GM10248 (cell line): ENCODE results near the gene NR4A3.

Experiments used
- CTCF ChIA-PET: fragments of 300-600 bp; sonication (Branson Sonifier 250); formaldehyde crosslinking; extraction: SDS; loops from one replicate; lab custom pipeline; 2021; ENCODE audit warnings: antibody characterized with exemption; lab: Yijun Ruan, JAX
- POLR2A ChIA-PET: fragments of 350-650 bp; sonication (Branson Sonifier 250); formaldehyde crosslinking; extraction: SDS; loops from one replicate; lab custom pipeline; 2020; ENCODE audit warnings: antibody characterized with exemption; lab: Yijun Ruan, JAX
- DNase-seq: peaks from one replicate; pipeline ENCODE4 v3.0.0; 2012; ENCODE audit errors: extremely low spot score
- TF ChIP-seq, protein P1 (sequence below): IDR thresholded peaks from 2 replicates; pipeline ENCODE4 v1.5.1; 2012; ENCODE audit warnings: mild to moderate bottlenecking, low read depth; ENCODE audit errors: extremely low read depth, missing control alignments, control extremely low read depth

The NR4A3 gene

DNA sequence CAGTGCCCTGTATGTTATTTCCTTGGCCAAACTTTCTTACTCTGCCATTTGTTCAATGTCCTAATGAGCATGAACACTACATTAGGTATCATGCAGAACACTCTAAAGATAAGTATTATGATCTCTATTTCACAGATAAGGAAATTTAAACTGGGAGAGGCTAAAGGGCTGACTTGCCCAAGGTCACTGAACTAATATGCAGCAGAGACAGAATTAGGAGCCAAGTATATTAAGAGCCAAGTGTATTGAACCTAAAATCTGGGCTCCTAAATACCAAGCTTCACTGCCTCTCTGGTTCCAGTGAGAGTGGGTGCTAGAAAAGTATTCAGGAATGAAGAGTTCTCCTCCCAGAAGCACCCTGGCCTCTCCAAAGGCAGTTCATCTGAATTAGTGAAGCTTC, 13.5 kb downstream of the NR4A3 start:
- no peak for DNase-seq
- ChIA-PET CTCF (interaction anchor here (1.4 kb wide), 1 partner anchor 10 kb away, joined by 12 read pairs; no protein-coding TSS in a partner anchor), POLR2A (no interaction called here)
- TF ChIP-seq, protein P1, sequence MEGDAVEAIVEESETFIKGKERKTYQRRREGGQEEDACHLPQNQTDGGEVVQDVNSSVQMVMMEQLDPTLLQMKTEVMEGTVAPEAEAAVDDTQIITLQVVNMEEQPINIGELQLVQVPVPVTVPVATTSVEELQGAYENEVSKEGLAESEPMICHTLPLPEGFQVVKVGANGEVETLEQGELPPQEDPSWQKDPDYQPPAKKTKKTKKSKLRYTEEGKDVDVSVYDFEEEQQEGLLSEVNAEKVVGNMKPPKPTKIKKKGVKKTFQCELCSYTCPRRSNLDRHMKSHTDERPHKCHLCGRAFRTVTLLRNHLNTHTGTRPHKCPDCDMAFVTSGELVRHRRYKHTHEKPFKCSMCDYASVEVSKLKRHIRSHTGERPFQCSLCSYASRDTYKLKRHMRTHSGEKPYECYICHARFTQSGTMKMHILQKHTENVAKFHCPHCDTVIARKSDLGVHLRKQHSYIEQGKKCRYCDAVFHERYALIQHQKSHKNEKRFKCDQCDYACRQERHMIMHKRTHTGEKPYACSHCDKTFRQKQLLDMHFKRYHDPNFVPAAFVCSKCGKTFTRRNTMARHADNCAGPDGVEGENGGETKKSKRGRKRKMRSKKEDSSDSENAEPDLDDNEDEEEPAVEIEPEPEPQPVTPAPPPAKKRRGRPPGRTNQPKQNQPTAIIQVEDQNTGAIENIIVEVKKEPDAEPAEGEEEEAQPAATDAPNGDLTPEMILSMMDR, result no peak

DNA sequence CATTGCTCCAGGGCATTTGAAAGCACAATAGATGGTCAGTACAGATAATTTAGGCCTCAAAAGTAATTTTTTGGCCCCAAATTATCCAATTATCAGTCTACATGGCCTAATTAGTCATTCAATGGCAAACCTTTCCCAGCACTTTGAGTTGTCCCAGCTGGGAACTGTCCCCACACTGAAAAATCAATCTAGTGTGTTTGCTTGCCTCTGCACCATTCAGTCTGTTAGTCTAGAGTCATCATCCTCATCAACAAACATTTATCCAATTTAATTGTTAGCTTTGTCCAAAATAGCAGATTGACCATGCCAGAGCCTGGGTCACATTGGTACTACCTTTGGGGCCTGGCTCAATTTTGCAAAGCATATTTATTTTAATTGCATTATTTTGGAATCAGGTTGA, 13.9 kb downstream of the NR4A3 start:
- ChIA-PET POLR2A (no interaction called here), CTCF (interaction anchor here (1.4 to 1.5 kb wide), 2 partner anchors 10 to 16 kb away, joined by 3 to 12 read pairs; no protein-coding TSS in a partner anchor)
- DNase-seq, result no peak
- TF ChIP-seq, protein P1, result no peak

DNA sequence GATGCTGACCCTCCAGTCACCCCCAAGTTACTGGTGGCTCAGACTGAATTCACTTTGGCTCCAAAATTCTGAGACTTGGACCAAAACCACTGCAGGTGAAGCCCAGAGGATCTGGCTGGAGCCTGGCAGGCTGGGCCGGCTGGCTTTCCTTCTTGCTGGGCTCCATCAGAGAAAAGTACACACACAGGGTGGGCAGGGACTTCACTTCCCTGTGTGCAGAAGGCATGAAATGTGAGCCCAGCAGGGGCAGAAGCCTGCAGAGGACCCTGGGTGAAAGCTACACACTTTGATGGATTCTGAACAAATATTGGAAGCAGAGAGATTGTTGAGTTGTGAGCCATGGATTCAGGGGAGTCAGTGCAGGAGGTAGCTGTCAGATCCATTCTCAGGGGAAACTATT, 18.4 kb downstream of the NR4A3 start:
- CTCF ChIA-PET, result interaction anchor here (1.1 to 1.8 kb wide), 3 partner anchors 10 to 15 kb away, joined by 3 to 6 read pairs (median 4); no protein-coding TSS in a partner anchor
- POLR2A ChIA-PET, result no interaction called here
- TF ChIP-seq, protein P1, result no peak
- no peak for DNase-seq

DNA sequence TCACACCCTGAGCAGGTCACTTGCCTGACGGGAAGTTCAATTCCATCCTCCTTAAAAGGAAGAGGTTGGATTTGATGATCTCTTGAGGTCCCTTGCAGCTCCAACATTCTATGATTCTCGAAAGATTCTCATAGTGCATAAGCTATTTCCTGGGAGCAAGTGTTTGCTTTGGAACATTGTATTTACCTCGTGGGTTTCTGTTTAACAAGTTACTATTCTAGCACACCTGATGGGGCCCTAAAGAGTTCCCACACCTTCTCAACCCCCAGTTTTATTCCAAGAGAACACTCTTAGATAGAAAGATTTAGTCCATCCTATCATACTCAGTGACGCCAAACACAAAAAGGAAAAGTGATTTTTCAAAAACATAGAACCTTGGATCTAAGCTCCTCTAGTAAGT, 23.4 kb downstream of the NR4A3 start:
- CTCF ChIA-PET, result interaction anchor here (0.7 to 5.4 kb wide), 5 partner anchors 13 to 660 kb away, joined by 3 to 28 read pairs (median 5); no protein-coding TSS in a partner anchor
- TF ChIP-seq, protein P1, result no peak
- DNase-seq, result no peak
- POLR2A ChIA-PET, result no interaction called here

DNA sequence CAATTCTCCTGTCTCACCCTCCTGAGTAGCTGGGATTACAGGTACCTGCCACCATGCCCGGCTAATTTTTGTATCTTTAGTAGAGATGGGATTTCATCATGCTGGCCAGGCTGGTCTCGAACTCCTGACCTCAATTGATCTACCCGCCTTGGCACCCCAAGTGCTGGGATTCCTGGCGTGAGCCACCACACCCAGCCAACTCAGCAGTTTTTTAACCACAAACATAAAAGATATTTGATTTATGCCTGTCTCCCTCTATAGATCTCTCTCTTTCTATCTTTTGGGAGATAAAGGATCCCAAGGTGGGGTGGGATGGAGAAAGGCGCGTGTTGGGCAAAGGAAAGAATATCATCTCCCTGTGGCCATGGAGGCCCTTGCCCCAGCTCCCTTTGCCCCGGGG, 26.8 kb downstream of the NR4A3 start:
- TF ChIP-seq, protein P1, result no peak
- CTCF ChIA-PET, result no interaction called here
- POLR2A ChIA-PET, result interaction anchor here (0.6 kb wide), 1 partner anchor 381 kb away, joined by 3 read pairs; no protein-coding TSS in a partner anchor
- no peak for DNase-seq

DNA sequence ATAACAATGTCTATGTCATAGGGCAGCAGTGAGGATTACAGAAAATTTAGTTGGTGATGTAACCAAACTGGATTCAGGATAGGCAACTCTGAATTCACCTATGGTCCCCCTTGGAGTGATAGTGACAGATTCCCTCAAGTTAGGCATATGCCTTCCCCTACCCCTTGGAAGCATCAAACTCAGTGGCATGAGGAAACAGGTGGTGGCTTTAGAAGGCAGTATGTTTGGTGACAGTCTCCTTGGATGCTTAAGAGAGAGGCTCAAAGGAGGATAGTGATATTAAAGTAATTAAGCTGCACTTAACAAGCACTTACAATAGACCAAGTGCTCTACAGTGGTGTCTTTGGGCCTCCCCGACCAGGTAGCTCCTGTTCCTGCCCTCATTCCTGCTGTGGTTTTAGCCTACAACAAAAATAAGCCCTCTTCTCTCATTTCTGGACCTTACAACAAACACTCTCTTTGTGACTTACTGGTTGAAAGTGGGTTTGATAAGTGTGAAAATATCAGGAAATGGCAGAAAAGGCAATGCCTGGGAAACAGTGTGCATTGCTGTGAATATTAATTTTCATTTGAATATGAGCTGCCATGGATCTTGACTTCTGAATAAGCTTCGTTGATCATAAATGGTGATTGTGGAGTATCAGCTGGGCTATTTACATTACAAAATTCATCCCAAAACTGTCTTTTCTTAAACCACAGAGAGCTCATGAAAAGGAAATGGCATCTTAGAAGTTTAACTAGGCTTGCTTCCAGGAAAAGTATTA, 29.2 kb downstream of the NR4A3 start:
- TF ChIP-seq, protein P1, result no peak
- POLR2A ChIA-PET, result no interaction called here
- DNase-seq, result no peak
- CTCF ChIA-PET, result interaction anchor here (0.9 to 1.5 kb wide), 3 partner anchors 10 to 26 kb away, joined by 3 to 6 read pairs (median 5); no protein-coding TSS in a partner anchor
